ENCODE measurements around the gene SLC25A23.
A peak's percentile ranks its signal among the peaks of the same experiment; 100 is the strongest.

SLC25A23 gene

GRCh38 chr19:6490134-6490533, 30.5 kb upstream of the SLC25A23 start:
- no peak overlapping the region for H4K8ac ChIP-seq (ENCODE audit: low read depth, low read length)
- H3K79me1 ChIP-seq (ENCODE audit: low read depth, low read length) = no peaks in the 10 kb centered on the region
- no peak overlapping the region for H2BK12ac ChIP-seq (ENCODE audit: low read length)
- H3K9ac ChIP-seq (ENCODE audit: low read depth, low read length, poor library complexity) = no peak overlapping the region
- peaks cover 2 to 7% of the 10 kb centered on the region in 2 donors for H3K4me1 ChIP-seq (ENCODE audit: control insufficient read depth in 2 of 2, insufficient read depth in 1 of 2, low read depth in 1 of 2, low read length in 2 of 2)
- H3K18ac ChIP-seq (ENCODE audit: low read length) = no peak overlapping the region
- H3K27ac ChIP-seq (replicated peaks; ENCODE audit: low read length) = no peak overlapping the region
- H3K27me3 ChIP-seq (ENCODE audit: control insufficient read depth in 3 of 3, insufficient read depth in 3 of 3, low read depth in 1 of 3, low read length in 3 of 3) = no peaks in the 10 kb centered on the region
- H2BK120ac ChIP-seq (ENCODE audit: low read depth, low read length) = no peak overlapping the region
- H4K91ac ChIP-seq (ENCODE audit: low read depth, low read length, poor library complexity) = no peak overlapping the region
- H3K23ac ChIP-seq (ENCODE audit: low read depth, low read length, poor library complexity) = no peak overlapping the region
- DNase-seq (ENCODE audit: low spot score) = no peak
- H3K4me2 ChIP-seq (ENCODE audit: insufficient read depth, low read length, poor library complexity, severe bottlenecking) = no peak overlapping the region
- H2AFZ ChIP-seq (ENCODE audit: low read length) = peak overlapping the region; percentile 46
- H3K4ac ChIP-seq (ENCODE audit: low read length) = no peak overlapping the region
- no CpG with 5 or more reads among the region's 2 CpGs for WGBS, 2 donors (ENCODE audit: extremely low coverage in 2 of 2, insufficient read length in 2 of 2, insufficient replicate concordance in 1 of 2)
- H3K36me3 ChIP-seq (replicated peaks in 1 of 2; ENCODE audit: control insufficient read depth in 2 of 2, insufficient read depth in 2 of 2, low read length in 2 of 2) = peaks cover 0 to 2% of the 10 kb centered on the region in 2 donors
- peaks cover 0 to 3% of the 10 kb centered on the region in 2 donors for H3K9me3 ChIP-seq (replicated peaks in 1 of 2; ENCODE audit: control insufficient read depth in 2 of 2, insufficient read depth in 1 of 2, low read depth in 1 of 2, low read length in 2 of 2)
- no peak overlapping the region for H3K14ac ChIP-seq (ENCODE audit: low read length)
- H2BK15ac ChIP-seq (ENCODE audit: low read length) = no peak overlapping the region
- no peak overlapping the region for H2BK5ac ChIP-seq (ENCODE audit: low read length)
- no peak overlapping the region for H3K4me3 ChIP-seq (ENCODE audit: low read length in 2 of 2)
- no peak overlapping the region for H2AK5ac ChIP-seq (ENCODE audit: low read depth, low read length)

- Histone ChIP-seq H3K18ac (ENCODE audit: low read length) (peak overlapping the region; percentile 50), H3K79me1 (ENCODE audit: low read depth, low read length) (no peaks in the 10 kb centered on the region), H2BK5ac (ENCODE audit: low read length) (no peak overlapping the region), H4K8ac (ENCODE audit: low read depth, low read length) (no peak overlapping the region), H2BK120ac (ENCODE audit: low read depth, low read length) (no peak overlapping the region), H2AK5ac (ENCODE audit: low read depth, low read length) (no peak overlapping the region), H2BK12ac (ENCODE audit: low read length) (no peak overlapping the region), H3K36me3 (replicated peaks in 1 of 2; ENCODE audit: control insufficient read depth in 2 of 2, insufficient read depth in 2 of 2, low read length in 2 of 2) (no peaks in the 10 kb centered on the region), H3K4me3 (ENCODE audit: low read length in 2 of 2) (no peak overlapping the region), H2AFZ (ENCODE audit: low read length) (peak overlapping the region; percentile 46), H3K9ac (ENCODE audit: low read depth, low read length, poor library complexity) (no peak overlapping the region), H2BK15ac (ENCODE audit: low read length) (no peak overlapping the region), H3K4me1 (ENCODE audit: control insufficient read depth in 2 of 2, insufficient read depth in 1 of 2, low read depth in 1 of 2, low read length in 2 of 2) (peaks cover 2 to 7% of the 10 kb centered on the region in 2 donors), H3K14ac (ENCODE audit: low read length) (no peak overlapping the region), H3K27ac (replicated peaks; ENCODE audit: low read length) (no peak overlapping the region), H4K91ac (ENCODE audit: low read depth, low read length, poor library complexity) (no peak overlapping the region), H3K9me3 (replicated peaks in 1 of 2; ENCODE audit: control insufficient read depth in 2 of 2, insufficient read depth in 1 of 2, low read depth in 1 of 2, low read length in 2 of 2) (peaks cover 0 to 3% of the 10 kb centered on the region in 2 donors), H3K27me3 (ENCODE audit: control insufficient read depth in 3 of 3, insufficient read depth in 3 of 3, low read depth in 1 of 3, low read length in 3 of 3) (no peaks in the 10 kb centered on the region), H3K4me2 (ENCODE audit: insufficient read depth, low read length, poor library complexity, severe bottlenecking) (no peak overlapping the region), H3K4ac (ENCODE audit: low read length) (no peak overlapping the region), H3K23ac (ENCODE audit: low read depth, low read length, poor library complexity) (no peak overlapping the region)
- WGBS, 2 donors (ENCODE audit: extremely low coverage in 2 of 2, insufficient read length in 2 of 2, insufficient replicate concordance in 1 of 2) = no CpG with 5 or more reads among the region's 15 CpGs
- DNase-seq (ENCODE audit: low spot score) = no peak
These were observed 29.9 kb upstream of the SLC25A23 start for GRCh38 chr19:6489278-6490061.

- Histone ChIP-seq H4K8ac (ENCODE audit: low read depth, low read length) (no peak overlapping the region), H3K9ac (ENCODE audit: low read depth, low read length, poor library complexity) (no peak overlapping the region), H2BK120ac (ENCODE audit: low read depth, low read length) (no peak overlapping the region), H3K4me3 (ENCODE audit: low read length in 2 of 2) (no peak overlapping the region), H3K4me2 (ENCODE audit: insufficient read depth, low read length, poor library complexity, severe bottlenecking) (no peak overlapping the region), H3K18ac (ENCODE audit: low read length) (no peak overlapping the region), H3K14ac (ENCODE audit: low read length) (no peak overlapping the region), H2BK12ac (ENCODE audit: low read length) (no peak overlapping the region), H4K91ac (ENCODE audit: low read depth, low read length, poor library complexity) (no peak overlapping the region), H3K27ac (replicated peaks; ENCODE audit: low read length) (no peak overlapping the region), H3K23ac (ENCODE audit: low read depth, low read length, poor library complexity) (no peak overlapping the region), H3K36me3 (replicated peaks in 1 of 2; ENCODE audit: control insufficient read depth in 2 of 2, insufficient read depth in 2 of 2, low read length in 2 of 2) (no peaks in the 10 kb centered on the region), H2AFZ (ENCODE audit: low read length) (no peak overlapping the region), H2BK15ac (ENCODE audit: low read length) (no peak overlapping the region), H3K4me1 (ENCODE audit: control insufficient read depth in 2 of 2, insufficient read depth in 1 of 2, low read depth in 1 of 2, low read length in 2 of 2) (peaks cover 3 to 8% of the 10 kb centered on the region in 2 donors), H2AK5ac (ENCODE audit: low read depth, low read length) (no peak overlapping the region), H2BK5ac (ENCODE audit: low read length) (no peak overlapping the region), H3K79me1 (ENCODE audit: low read depth, low read length) (no peaks in the 10 kb centered on the region), H3K9me3 (replicated peaks in 1 of 2; ENCODE audit: control insufficient read depth in 2 of 2, insufficient read depth in 1 of 2, low read depth in 1 of 2, low read length in 2 of 2) (no peaks in the 10 kb centered on the region), H3K4ac (ENCODE audit: low read length) (no peak overlapping the region), H3K27me3 (ENCODE audit: control insufficient read depth in 3 of 3, insufficient read depth in 3 of 3, low read depth in 1 of 3, low read length in 3 of 3) (peaks cover 0 to 10% (median 0%) of the 10 kb centered on the region in 3 experiments)
- no CpG with 5 or more reads among the region's 7 CpGs for WGBS, 2 donors (ENCODE audit: extremely low coverage in 2 of 2, insufficient read length in 2 of 2, insufficient replicate concordance in 1 of 2)
- DNase-seq (ENCODE audit: low spot score) = no peak
These were observed 25.2 kb upstream of the SLC25A23 start for GRCh38 chr19:6484831-6485230.

GRCh38 chr19:6484230-6484629, 24.6 kb upstream of the SLC25A23 start:
- no peak overlapping the region for H2BK12ac ChIP-seq (ENCODE audit: low read length)
- H3K27ac ChIP-seq (replicated peaks; ENCODE audit: low read length) = no peak overlapping the region
- no CpG with 5 or more reads among the region's 8 CpGs for whole genome bisulfite sequencing, 2 donors (ENCODE audit: extremely low coverage in 2 of 2, insufficient read length in 2 of 2, insufficient replicate concordance in 1 of 2)
- no peak overlapping the region for H2BK120ac ChIP-seq (ENCODE audit: low read depth, low read length)
- H2AFZ ChIP-seq (ENCODE audit: low read length) = no peak overlapping the region
- no peak overlapping the region for H2BK5ac ChIP-seq (ENCODE audit: low read length)
- H4K91ac ChIP-seq (ENCODE audit: low read depth, low read length, poor library complexity) = no peak overlapping the region
- no peak overlapping the region for H3K14ac ChIP-seq (ENCODE audit: low read length)
- peaks cover 0 to 16% (median 0%) of the 10 kb centered on the region in 3 experiments for H3K27me3 ChIP-seq (ENCODE audit: control insufficient read depth in 3 of 3, insufficient read depth in 3 of 3, low read depth in 1 of 3, low read length in 3 of 3)
- H3K9me3 ChIP-seq (replicated peaks in 1 of 2; ENCODE audit: control insufficient read depth in 2 of 2, insufficient read depth in 1 of 2, low read depth in 1 of 2, low read length in 2 of 2) = no peaks in the 10 kb centered on the region
- no peaks in the 10 kb centered on the region for H3K36me3 ChIP-seq (replicated peaks in 1 of 2; ENCODE audit: control insufficient read depth in 2 of 2, insufficient read depth in 2 of 2, low read length in 2 of 2)
- H3K79me1 ChIP-seq (ENCODE audit: low read depth, low read length) = no peaks in the 10 kb centered on the region
- H3K4me2 ChIP-seq (ENCODE audit: insufficient read depth, low read length, poor library complexity, severe bottlenecking) = no peak overlapping the region
- DNase-seq (ENCODE audit: low spot score) = no peak
- no peak overlapping the region for H3K4ac ChIP-seq (ENCODE audit: low read length)
- H3K4me1 ChIP-seq (ENCODE audit: control insufficient read depth in 2 of 2, insufficient read depth in 1 of 2, low read depth in 1 of 2, low read length in 2 of 2) = peaks cover 3 to 4% of the 10 kb centered on the region in 2 donors
- H3K18ac ChIP-seq (ENCODE audit: low read length) = no peak overlapping the region
- no peak overlapping the region for H3K9ac ChIP-seq (ENCODE audit: low read depth, low read length, poor library complexity)
- no peak overlapping the region for H3K4me3 ChIP-seq (ENCODE audit: low read length in 2 of 2)
- H2BK15ac ChIP-seq (ENCODE audit: low read length) = no peak overlapping the region
- no peak overlapping the region for H3K23ac ChIP-seq (ENCODE audit: low read depth, low read length, poor library complexity)
- H4K8ac ChIP-seq (ENCODE audit: low read depth, low read length) = no peak overlapping the region
- H2AK5ac ChIP-seq (ENCODE audit: low read depth, low read length) = no peak overlapping the region
